ENCODE results near the gene RAB13.

Gene RAB13

GRCh38 chr1:153954826-153955225 is 31.3 kb downstream of the RAB13 start:
- no peak for DNase-seq

- no peak for DNase-seq
Measured at GRCh38 chr1:153953859-153954365, 32.2 kb downstream of the RAB13 start.

- DNase-seq = no peak
Measured at GRCh38 chr1:153951801-153952200, 34.3 kb downstream of the RAB13 start.

GRCh38 chr1:153951183-153951582 is 35.0 kb downstream of the RAB13 start:
- no peak for DNase-seq

- peak; percentile 76 to 79 for DNase-seq
Measured at GRCh38 chr1:153946622-153947241, 39.4 kb downstream of the RAB13 start, which contains the start of gene DENND4B. DENND4B (minus strand) TSS chr1:153946718; CDS start chr1:153944374, 2,344 bp downstream.

GRCh38 chr1:153945795-153946621 is 40.1 kb downstream of the RAB13 start:
- DNase-seq = peak; percentile 68 to 73

GRCh38 chr1:153945131-153945794 is 40.9 kb downstream of the RAB13 start:
- peak; percentile 73 to 78 for DNase-seq

- DNase-seq = no peak
Measured at GRCh38 chr1:153944827-153945117, 41.4 kb downstream of the RAB13 start.

- DNase-seq = no peak
Measured at GRCh38 chr1:153944005-153944826, 41.9 kb downstream of the RAB13 start.

- no peak for DNase-seq
Measured at GRCh38 chr1:153942766-153943549, 43.2 kb downstream of the RAB13 start.

- DNase-seq = no peak
Measured at GRCh38 chr1:153941826-153942725, 44.1 kb downstream of the RAB13 start.

GRCh38 chr1:153940756-153941155 is 45.4 kb downstream of the RAB13 start:
- DNase-seq = no peak

GRCh38 chr1:153939476-153939875 is 46.7 kb downstream of the RAB13 start:
- no peak for DNase-seq

- DNase-seq = no peak
Measured at GRCh38 chr1:153938996-153939395, 47.1 kb downstream of the RAB13 start.

- DNase-seq = no peak
Measured at GRCh38 chr1:153937331-153937730, 48.8 kb downstream of the RAB13 start.

GRCh38 chr1:153936011-153936802 is 49.9 kb downstream of the RAB13 start:
- DNase-seq = no peak

GRCh38 chr1:153934746-153935145 is 51.4 kb downstream of the RAB13 start:
- no peak for DNase-seq

GRCh38 chr1:153933955-153934354 is 52.2 kb downstream of the RAB13 start:
- DNase-seq = no peak

GRCh38 chr1:153933430-153933829 is 52.7 kb downstream of the RAB13 start:
- no peak for DNase-seq

All from activated CD4-positive, alpha-beta T cell treated with anti-CD3 and anti-CD28 coated beads, Interleukin-2, amount 50 U/mL, for 48 hours (primary cell).